Esophagus muscularis mucosa (tissue), 4 donors: Measurements from ENCODE around the gene TLK1.

Experiments
- CTCF ChIP-seq, 3 experiments: fragments of 200-600 bp in 2 of 3; fragments of 450-650 bp in 1 of 3; sonication (generic) in 2 of 3; IDR thresholded peaks; one replicate each; pipeline ENCODE4 v1.5.1; 2017 to 2019; ENCODE audit warnings: antibody characterized with exemption in 3 of 3, mild to moderate bottlenecking in 2 of 3, moderate library complexity in 1 of 3
- EP300 ChIP-seq: sonication (generic); formaldehyde crosslinking; IDR thresholded peaks from one replicate; pipeline ENCODE4 v1.6.1; 2017; ENCODE audit warnings: antibody characterized with exemption
- POLR2A ChIP-seq: fragments of 450-650 bp; IDR thresholded peaks from one replicate; pipeline ENCODE4 v1.6.1; 2017; ENCODE audit warnings: antibody characterized with exemption, moderate library complexity, mild to moderate bottlenecking, low read depth
- POLR2AphosphoS5 ChIP-seq, 2 donors: sonication (generic); formaldehyde crosslinking; IDR thresholded peaks; one replicate each; pipeline ENCODE4 v1.6.1; 2017; ENCODE audit warnings: antibody characterized with exemption in 2 of 2

- TF ChIP-seq CTCF (IDR thresholded peaks at IDR 0.05) (no peak), POLR2AphosphoS5 (IDR thresholded peaks at IDR 0.05) (no peak), POLR2A (no peak), EP300 (no peak)
Measured at GRCh38 chr2:170974304-170974993, 186.2 kb downstream of the TLK1 start.
